ENCODE results near the gene XK.

The XK gene

GRCh38 chrX:37667141-37667540, 18.4 kb upstream of the XK start:
- no peak for TF ChIP-seq CTCF (IDR thresholded peaks at IDR 0.05; ENCODE audit: low read depth, low read length)
- DNase-seq (ENCODE audit: extremely low read depth, low read depth) = no peak

- no peak for DNase-seq (ENCODE audit: extremely low read depth, low read depth)
Observed at GRCh38 chrX:37672563-37672962, 13.0 kb upstream of the XK start.

GRCh38 chrX:37676811-37677210, 8.8 kb upstream of the XK start:
- TF ChIP-seq CTCF (IDR thresholded peaks at IDR 0.05; ENCODE audit: low read depth, low read length) = no peak
- no peak for DNase-seq (ENCODE audit: extremely low read depth, low read depth)

More at GRCh38 chrX:37672563-37672962, 13.0 kb upstream of the XK start:
- no peak for TF ChIP-seq CTCF (IDR thresholded peaks at IDR 0.05; ENCODE audit: low read depth, low read length)

GRCh38 chrX:37677243-37677642, 8.3 kb upstream of the XK start:
- no peak for DNase-seq (ENCODE audit: extremely low read depth, low read depth)

GRCh38 chrX:37677765-37678164, 7.8 kb upstream of the XK start:
- no peak for TF ChIP-seq CTCF (IDR thresholded peaks at IDR 0.05; ENCODE audit: low read depth, low read length)
- DNase-seq (ENCODE audit: extremely low read depth, low read depth) = no peak

More at GRCh38 chrX:37677243-37677642, 8.3 kb upstream of the XK start:
- no peak for TF ChIP-seq CTCF (IDR thresholded peaks at IDR 0.05; ENCODE audit: low read depth, low read length)

GRCh38 chrX:37678574-37678973, 7.0 kb upstream of the XK start:
- no peak for DNase-seq (ENCODE audit: extremely low read depth, low read depth)
- TF ChIP-seq CTCF (IDR thresholded peaks at IDR 0.05; ENCODE audit: low read depth, low read length) = no peak

GRCh38 chrX:37679230-37679629, 6.4 kb upstream of the XK start:
- TF ChIP-seq CTCF (IDR thresholded peaks at IDR 0.05; ENCODE audit: low read depth, low read length) = no peak
- no peak for DNase-seq (ENCODE audit: extremely low read depth, low read depth)
